ENCODE measurements around the gene VOPP1. TPM values are rescaled to one million over a fixed set of nuclear protein-coding genes. Genes with fewer than 3 reads are reported as not detected.

Gene VOPP1
- total RNA-seq, 6 experiments from 2014 or later = 15.8 to 30.3 (median 23.2) TPM

DNA sequence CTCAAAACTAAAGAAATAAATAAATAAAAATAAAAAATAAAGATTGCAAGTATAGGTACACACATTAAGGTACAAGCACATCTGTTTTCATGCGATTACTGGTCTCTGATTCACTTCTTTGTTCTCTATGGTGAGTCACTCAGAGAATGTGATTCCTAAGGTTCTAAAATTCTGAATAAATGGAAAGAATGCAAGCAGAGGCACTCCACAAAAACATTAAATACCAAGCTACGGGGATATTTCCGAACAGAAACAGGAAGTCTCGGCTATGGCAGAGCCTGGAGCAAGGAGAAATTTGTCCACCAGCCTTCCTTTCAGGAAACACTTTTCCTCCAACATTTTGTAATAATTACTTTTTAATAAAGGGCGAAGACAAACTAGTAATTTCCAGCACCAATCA is 1.4 kb downstream of the VOPP1 start:
- no peaks in the 10 kb centered on the region for H3K27me3 ChIP-seq
- H3K4me1 ChIP-seq = peaks cover 0 to 30% (median 13%) of the 10 kb centered on the region in 4 donors

DNA sequence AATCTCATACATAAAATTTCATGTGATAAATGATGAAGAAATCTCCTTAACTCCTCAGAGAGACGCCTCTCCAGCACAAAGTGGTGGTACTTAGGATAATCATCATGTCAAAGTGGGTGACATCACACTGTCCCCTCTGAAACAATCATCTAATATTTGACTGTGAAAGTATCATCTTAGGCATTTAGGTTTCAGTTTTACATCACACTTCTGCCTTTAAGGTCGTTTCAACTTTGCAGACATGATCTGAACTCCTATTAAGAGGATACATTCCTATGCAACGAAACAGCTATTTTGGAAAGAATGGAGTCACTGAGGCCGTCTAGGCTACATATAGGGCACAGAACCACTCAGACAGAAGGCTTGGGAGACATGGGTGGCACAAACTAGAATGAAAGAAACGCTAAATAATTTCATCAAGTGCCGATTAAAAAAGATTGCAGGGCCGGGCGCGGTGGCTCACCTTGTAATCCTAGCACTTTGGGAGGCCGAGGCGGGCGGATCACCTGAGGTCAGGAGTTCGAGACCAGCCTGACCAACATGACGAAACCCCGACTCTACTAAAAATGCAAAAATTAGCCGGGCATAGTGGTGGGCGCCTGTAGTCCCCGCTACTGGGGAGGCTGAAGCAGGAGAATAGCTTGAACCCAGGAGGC is 2.0 kb downstream of the VOPP1 start:
- TF ChIP-seq POLR2A (IDR thresholded peaks at IDR 0.05) = no peak
- TF ChIP-seq, protein P1, sequence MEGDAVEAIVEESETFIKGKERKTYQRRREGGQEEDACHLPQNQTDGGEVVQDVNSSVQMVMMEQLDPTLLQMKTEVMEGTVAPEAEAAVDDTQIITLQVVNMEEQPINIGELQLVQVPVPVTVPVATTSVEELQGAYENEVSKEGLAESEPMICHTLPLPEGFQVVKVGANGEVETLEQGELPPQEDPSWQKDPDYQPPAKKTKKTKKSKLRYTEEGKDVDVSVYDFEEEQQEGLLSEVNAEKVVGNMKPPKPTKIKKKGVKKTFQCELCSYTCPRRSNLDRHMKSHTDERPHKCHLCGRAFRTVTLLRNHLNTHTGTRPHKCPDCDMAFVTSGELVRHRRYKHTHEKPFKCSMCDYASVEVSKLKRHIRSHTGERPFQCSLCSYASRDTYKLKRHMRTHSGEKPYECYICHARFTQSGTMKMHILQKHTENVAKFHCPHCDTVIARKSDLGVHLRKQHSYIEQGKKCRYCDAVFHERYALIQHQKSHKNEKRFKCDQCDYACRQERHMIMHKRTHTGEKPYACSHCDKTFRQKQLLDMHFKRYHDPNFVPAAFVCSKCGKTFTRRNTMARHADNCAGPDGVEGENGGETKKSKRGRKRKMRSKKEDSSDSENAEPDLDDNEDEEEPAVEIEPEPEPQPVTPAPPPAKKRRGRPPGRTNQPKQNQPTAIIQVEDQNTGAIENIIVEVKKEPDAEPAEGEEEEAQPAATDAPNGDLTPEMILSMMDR (IDR thresholded peaks at IDR 0.05) = no peak
- H3K9me3 ChIP-seq = no peaks in the 10 kb centered on the region
- intact Hi-C loops (cut with DNase I) = no loop called here
- H3K4me3 ChIP-seq = no peak overlapping the region
- peaks cover 0 to 35% (median 13%) of the 10 kb centered on the region in 4 donors for H3K4me1 ChIP-seq
- WGBS (ENCODE audit: insufficient coverage, low coverage, low lambda C conversion rate, missing lambda C conversion rate) = 65% methylated on average over 16 of the region's 18 CpGs
- DNase-seq = no peak
- H3K27me3 ChIP-seq = no peaks in the 10 kb centered on the region
- H3K36me3 ChIP-seq = no peaks in the 10 kb centered on the region
- peak overlapping the region in 1 of 3 donors; percentile 92 for H3K27ac ChIP-seq
- ATAC-seq = no peak

More for the DNA sequence above, 1.4 kb downstream of the VOPP1 start:
- ATAC-seq (no peak), DNase-seq (no peak)
- Histone ChIP-seq H3K36me3 (no peaks in the 10 kb centered on the region), H3K4me3 (peak overlapping the region; percentile 72 to 97 (median 87)), H3K9me3 (no peaks in the 10 kb centered on the region), H3K27ac (peak overlapping the region; percentile 48 to 92 (median 73))
- intact Hi-C loops (cut with DNase I) = no loop called here
- TF ChIP-seq, protein P1 (IDR thresholded peaks at IDR 0.05) = no peak
- TF ChIP-seq POLR2A (IDR thresholded peaks at IDR 0.05) = no peak
- WGBS (ENCODE audit: insufficient coverage, low coverage, low lambda C conversion rate, missing lambda C conversion rate) = 15% methylated on average over 5 of the region's 5 CpGs

GRCh38 chr7:55569797-55570196 is 2.5 kb downstream of the VOPP1 start:
- no peaks in the 10 kb centered on the region for H3K27me3 ChIP-seq
- intact Hi-C loops (cut with DNase I) = no loop called here
- no peak for DNase-seq
- H3K36me3 ChIP-seq = no peaks in the 10 kb centered on the region
- peaks cover 0 to 37% (median 13%) of the 10 kb centered on the region in 4 donors for H3K4me1 ChIP-seq
- H3K9me3 ChIP-seq = no peaks in the 10 kb centered on the region
- H3K4me3 ChIP-seq = no peak overlapping the region
- TF ChIP-seq, protein P1 (IDR thresholded peaks at IDR 0.05) = no peak
- no peak for TF ChIP-seq POLR2A (IDR thresholded peaks at IDR 0.05)
- 69% methylated on average over 4 of the region's 4 CpGs for WGBS (ENCODE audit: insufficient coverage, low coverage, low lambda C conversion rate, missing lambda C conversion rate)
- no peak for ATAC-seq
- H3K27ac ChIP-seq = no peak overlapping the region

DNA sequence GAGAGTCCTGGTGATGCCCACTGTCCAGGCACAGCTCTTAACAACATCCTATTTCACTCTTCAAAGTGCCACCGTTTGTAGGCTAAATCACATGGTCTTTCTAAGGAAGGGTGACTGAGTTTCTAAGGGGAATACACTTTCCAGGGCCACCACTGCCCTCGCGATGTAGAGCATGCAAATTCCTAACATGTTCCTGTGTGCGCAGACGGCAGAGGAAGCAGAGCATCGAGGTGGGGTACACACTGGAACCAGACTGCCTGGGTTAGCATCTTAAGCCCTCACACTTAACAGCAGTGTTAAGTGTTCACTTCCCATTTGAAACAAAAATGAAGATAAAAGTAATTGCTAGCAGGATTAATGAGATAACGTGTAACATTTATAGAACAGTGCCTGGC is 3.0 kb downstream of the VOPP1 start:
- no peak overlapping the region for H3K27ac ChIP-seq
- H3K4me3 ChIP-seq = no peak overlapping the region
- intact Hi-C loops (cut with DNase I) = no loop called here
- H3K4me1 ChIP-seq = peaks cover 0 to 37% (median 13%) of the 10 kb centered on the region in 4 donors
- 45% methylated on average over 6 of the region's 7 CpGs for WGBS (ENCODE audit: insufficient coverage, low coverage, low lambda C conversion rate, missing lambda C conversion rate)
- DNase-seq (no peak), ATAC-seq (no peak)
- H3K27me3 ChIP-seq = no peaks in the 10 kb centered on the region
- H3K9me3 ChIP-seq = no peaks in the 10 kb centered on the region
- no peak for TF ChIP-seq POLR2A (IDR thresholded peaks at IDR 0.05)
- TF ChIP-seq, protein P1 (IDR thresholded peaks at IDR 0.05) = no peak
- H3K36me3 ChIP-seq = no peaks in the 10 kb centered on the region

Data from right lobe of liver (tissue), 6 donors.